OCI-LY3 (cell line): ENCODE measurements around the gene NLRP14.

Experiments
- EZH2phosphoT487 ChIP-seq: fragments of 200-600 bp; shearing (Covaris generic); IDR thresholded peaks from 2 replicates; pipeline ENCODE4 v1.6.1; 2018; ENCODE audit warnings: antibody characterized with exemption, mixed run types, low read depth
- TF ChIP-seq, protein P1 (sequence below): fragments of 200-600, 300-600 bp; sonication (generic); IDR thresholded peaks from 2 replicates; pipeline ENCODE4 v1.5.1; 2014; ENCODE audit warnings: antibody characterized with exemption, low read length, low read depth

DNA sequence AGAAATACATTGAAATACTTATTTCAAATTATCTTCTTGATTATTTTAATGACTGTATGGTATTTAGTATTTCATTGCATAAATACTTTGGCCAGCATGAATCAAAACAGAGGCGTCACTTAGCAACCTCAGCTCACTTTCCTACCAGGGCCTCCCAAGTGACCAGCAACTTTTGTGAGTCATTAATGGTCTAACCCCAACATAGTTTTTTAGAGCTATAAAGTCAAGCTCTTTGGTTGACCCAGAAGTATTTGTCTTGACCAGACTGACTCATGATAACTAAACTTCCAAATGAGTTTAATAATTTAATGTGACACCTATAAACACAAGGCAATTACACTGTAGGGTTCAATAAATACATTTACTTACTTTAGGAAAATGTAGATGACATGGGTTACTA is 40.6 kb downstream of the NLRP14 start:
- TF ChIP-seq, protein P1, sequence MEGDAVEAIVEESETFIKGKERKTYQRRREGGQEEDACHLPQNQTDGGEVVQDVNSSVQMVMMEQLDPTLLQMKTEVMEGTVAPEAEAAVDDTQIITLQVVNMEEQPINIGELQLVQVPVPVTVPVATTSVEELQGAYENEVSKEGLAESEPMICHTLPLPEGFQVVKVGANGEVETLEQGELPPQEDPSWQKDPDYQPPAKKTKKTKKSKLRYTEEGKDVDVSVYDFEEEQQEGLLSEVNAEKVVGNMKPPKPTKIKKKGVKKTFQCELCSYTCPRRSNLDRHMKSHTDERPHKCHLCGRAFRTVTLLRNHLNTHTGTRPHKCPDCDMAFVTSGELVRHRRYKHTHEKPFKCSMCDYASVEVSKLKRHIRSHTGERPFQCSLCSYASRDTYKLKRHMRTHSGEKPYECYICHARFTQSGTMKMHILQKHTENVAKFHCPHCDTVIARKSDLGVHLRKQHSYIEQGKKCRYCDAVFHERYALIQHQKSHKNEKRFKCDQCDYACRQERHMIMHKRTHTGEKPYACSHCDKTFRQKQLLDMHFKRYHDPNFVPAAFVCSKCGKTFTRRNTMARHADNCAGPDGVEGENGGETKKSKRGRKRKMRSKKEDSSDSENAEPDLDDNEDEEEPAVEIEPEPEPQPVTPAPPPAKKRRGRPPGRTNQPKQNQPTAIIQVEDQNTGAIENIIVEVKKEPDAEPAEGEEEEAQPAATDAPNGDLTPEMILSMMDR, result no peak
- no peak for TF ChIP-seq EZH2phosphoT487
